ENCODE data around the gene EXOC6B.
A peak's percentile ranks its signal among the peaks of the same experiment; 100 is the strongest.

EXOC6B gene

DNA sequence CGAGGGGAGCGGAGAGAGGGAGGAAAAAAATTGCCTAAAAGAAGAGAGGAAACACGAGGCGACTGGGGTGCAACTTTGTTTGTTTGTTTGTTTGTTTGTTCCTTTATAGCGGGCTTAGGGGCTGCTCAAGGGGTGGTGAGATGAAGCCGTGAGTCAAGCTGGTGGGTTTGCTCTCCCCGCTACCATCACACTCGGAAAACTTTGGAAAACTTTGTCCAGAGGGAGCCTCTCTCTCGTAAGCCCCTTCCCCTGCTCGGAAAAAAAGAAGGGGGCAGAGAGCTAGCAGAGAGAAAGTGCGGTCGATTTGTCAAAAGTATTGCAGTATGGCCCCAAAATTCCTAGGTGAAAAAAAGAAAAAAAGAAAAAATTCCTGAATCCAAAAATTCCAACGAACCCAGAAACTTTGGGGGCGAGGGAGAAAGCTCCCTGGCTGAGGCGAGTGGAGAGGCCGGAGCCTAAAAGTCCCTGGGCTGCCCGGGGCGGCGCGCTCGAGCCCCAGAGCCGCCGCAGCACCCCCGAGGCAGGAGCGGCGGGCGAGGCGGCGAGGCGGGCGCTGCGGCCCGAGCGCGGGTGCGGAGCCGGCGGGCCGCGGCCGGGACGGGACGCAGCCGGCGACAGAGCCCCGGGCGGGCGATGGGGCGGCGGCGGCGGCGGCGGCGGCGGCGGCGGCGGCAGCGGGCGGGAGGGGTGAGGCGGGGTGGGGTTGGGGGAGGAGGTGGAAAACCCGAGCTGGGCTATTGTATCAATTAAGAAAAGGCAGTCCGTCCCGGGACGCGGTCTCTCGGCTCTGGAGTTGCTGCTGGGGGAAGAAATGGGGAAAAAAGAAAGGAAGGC lies 677.6 kb downstream of the EXOC6B start:
- Histone ChIP-seq H3K4me3 (ENCODE audit: low read depth, low read length) (peak overlapping the region; percentile 80), H3K27ac (ENCODE audit: low read depth, low read length) (no peak overlapping the region), H3K4me1 (ENCODE audit: control insufficient read depth, insufficient read depth, low read length, unreplicated experiment) (peaks cover 16% of the 10 kb centered on the region), H3K79me2 (ENCODE audit: control insufficient read depth, insufficient read depth, low read length, unreplicated experiment) (no peaks in the 10 kb centered on the region), H2AFZ (ENCODE audit: low read length, unreplicated experiment) (no peak overlapping the region), H3K27me3 (ENCODE audit: insufficient read depth, low read length) (peaks cover 69% of the 10 kb centered on the region), H3K36me3 (ENCODE audit: insufficient read depth, low read length) (no peaks in the 10 kb centered on the region)

DNA sequence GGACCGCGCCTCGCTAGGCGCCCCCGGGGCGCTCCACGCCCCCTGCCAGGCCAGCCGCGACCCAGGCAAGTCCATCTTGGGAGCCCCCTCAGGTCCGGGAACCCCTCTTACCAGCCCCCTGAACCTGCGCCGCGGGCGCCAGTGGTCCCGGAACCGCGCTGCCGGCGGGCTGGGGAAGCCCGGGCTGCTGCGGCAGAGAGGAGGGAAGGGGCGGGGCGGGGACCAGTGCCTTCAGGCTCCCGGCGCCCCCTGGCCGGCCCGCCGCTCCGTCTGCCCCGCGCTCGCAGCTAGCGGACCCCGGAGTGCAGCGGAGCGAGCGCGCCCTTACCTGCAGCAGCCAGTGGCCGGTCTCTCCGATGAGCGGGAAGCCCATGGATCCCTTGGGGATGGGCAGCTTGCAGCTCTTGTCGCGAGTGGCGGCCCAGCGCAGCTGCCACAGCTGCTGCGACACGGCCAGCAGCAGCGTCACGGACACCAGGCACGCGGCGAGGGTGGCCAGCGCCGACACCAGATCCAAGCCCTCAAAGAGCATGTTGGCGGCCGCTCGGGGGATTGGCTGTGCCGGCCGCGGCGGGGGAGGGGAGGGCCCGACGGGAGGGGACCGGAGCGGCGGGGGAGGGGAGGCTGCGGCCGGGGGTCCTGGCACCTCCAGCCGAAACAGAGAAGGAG lies 678.4 kb downstream of the EXOC6B start, which contains the start of gene CYP26B1:
CYP26B1 (minus strand) TSS at position 560 of the 669 bp plus-strand sequence; CDS start at position 532, 28 bp downstream.
- H3K4me3 ChIP-seq (ENCODE audit: low read depth, low read length) = peak within 1 kb of the TSS; percentile 80
- no peaks in the 10 kb centered on the region for H3K36me3 ChIP-seq (ENCODE audit: insufficient read depth, low read length)
- peaks cover 72% of the 10 kb centered on the region for H3K27me3 ChIP-seq (ENCODE audit: insufficient read depth, low read length)
- H3K79me2 ChIP-seq (ENCODE audit: control insufficient read depth, insufficient read depth, low read length, unreplicated experiment) = no peaks in the 10 kb centered on the region
- H3K4me1 ChIP-seq (ENCODE audit: control insufficient read depth, insufficient read depth, low read length, unreplicated experiment) = peaks cover 16% of the 10 kb centered on the region
- H3K27ac ChIP-seq (ENCODE audit: low read depth, low read length) = no peak within 1 kb of the TSS
- H2AFZ ChIP-seq (ENCODE audit: low read length, unreplicated experiment) = no peak within 1 kb of the TSS

DNA sequence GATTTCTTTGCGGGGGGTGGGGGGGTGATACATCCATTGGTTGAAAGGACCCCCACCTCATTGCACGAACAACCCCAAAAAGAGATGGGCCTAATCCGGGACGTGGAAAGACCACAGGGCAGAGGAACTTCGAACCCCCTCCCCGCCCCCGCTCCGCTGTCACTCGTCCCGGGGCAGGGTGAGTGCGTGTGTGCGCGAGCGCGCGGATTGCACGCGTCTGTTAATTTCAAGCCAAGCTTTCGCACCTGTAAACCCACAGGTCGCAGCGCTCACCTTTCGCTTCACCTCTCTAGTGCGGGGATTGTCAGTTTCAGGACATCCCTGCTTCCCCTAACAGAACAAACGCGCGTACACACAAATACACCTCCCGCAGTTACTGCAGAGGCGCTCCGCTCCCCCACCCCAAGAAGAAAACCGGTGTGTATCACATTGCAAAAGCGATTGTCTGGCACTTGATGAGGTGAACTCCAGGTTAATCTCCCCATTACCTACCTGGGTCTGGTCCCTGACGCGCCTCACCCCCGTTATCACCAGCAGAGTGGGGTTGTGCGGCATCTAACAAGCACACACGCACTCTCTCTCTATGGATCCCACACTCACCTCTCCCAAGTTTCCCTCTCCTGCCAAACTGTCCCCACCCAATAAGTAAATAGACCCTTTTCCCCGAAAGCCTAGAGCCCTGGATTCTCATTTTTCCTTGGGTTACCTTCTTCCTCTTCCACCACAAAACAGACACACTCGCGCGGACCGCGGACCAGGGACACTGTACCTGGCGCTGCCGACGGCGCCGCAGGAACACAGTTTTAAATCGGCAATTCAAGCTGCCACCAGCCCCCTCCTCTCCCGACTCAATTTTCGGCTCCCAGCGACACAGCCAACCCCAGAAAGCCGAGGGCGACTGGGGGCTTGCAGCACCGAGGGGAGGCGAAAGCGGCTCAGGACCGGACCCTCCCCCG lies 679.2 kb downstream of the EXOC6B start:
- Histone ChIP-seq H3K79me2 (ENCODE audit: control insufficient read depth, insufficient read depth, low read length, unreplicated experiment) (no peaks in the 10 kb centered on the region), H3K36me3 (ENCODE audit: insufficient read depth, low read length) (no peaks in the 10 kb centered on the region), H3K27me3 (ENCODE audit: insufficient read depth, low read length) (peaks cover 72% of the 10 kb centered on the region), H3K4me3 (ENCODE audit: low read depth, low read length) (peak overlapping the region; percentile 60; the same call in 1 of the 2 replicates), H3K27ac (ENCODE audit: low read depth, low read length) (no peak overlapping the region), H2AFZ (ENCODE audit: low read length, unreplicated experiment) (no peak overlapping the region), H3K4me1 (ENCODE audit: control insufficient read depth, insufficient read depth, low read length, unreplicated experiment) (peaks cover 16% of the 10 kb centered on the region)

DNA sequence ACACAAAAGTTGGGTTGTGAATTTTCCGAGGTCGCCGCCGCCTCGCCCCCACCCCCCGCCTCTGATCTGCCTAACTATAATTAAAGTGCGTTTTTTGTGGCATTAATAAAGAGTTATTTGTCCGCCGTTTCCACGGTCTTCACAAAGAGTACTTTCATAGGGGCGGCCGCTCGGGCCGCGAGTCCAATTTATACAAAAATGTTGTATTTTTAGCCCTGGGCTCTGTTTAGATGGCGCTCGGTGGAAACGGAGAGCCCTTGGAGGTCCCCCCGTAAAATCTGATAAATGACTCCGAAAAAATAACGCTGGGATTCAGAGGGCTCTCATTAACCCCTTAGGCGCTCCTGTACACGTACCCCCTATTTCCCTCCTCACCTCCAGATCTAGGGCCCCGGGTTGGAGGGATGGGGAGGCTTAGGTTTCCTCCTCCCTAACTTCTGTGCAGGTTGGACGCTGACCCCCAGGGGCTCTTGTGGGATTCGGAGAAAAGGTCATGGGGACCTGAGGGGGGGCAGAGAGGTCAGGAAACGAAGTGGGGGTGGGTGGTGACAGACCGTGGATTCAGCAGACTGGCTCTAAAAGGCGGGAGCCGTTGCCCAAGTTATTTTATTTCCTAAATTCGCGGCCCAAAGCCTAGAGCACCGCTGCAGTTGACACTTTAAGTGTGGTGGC lies 680.0 kb downstream of the EXOC6B start:
- Histone ChIP-seq H3K27me3 (ENCODE audit: insufficient read depth, low read length) (peaks cover 67% of the 10 kb centered on the region), H3K4me1 (ENCODE audit: control insufficient read depth, insufficient read depth, low read length, unreplicated experiment) (peaks cover 16% of the 10 kb centered on the region), H3K79me2 (ENCODE audit: control insufficient read depth, insufficient read depth, low read length, unreplicated experiment) (no peaks in the 10 kb centered on the region), H2AFZ (ENCODE audit: low read length, unreplicated experiment) (no peak overlapping the region), H3K4me3 (ENCODE audit: low read depth, low read length) (peak overlapping the region; percentile 59), H3K36me3 (ENCODE audit: insufficient read depth, low read length) (no peaks in the 10 kb centered on the region), H3K27ac (ENCODE audit: low read depth, low read length) (no peak overlapping the region)

DNA sequence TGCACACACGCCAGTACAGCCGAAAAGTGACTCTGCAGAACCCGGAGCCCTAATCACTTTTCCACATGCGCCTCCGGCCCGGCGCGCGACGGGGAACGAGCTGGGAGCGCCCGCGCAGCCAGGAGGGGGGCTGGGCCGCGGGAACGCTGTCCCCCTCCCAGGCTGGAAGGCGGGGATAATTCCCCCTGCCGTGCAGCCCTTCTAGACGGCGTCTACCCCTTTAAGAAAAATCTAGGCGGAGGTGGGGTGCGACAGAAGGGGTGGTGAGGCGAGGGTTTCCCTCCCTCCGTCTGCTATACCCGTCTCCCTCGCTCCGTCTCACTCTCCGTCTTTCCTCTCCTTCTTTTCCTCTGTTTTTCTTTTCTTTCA lies 680.6 kb downstream of the EXOC6B start:
- no peak overlapping the region for H2AFZ ChIP-seq (ENCODE audit: low read length, unreplicated experiment)
- H3K4me3 ChIP-seq (ENCODE audit: low read depth, low read length) = peak overlapping the region; percentile 59

DNA sequence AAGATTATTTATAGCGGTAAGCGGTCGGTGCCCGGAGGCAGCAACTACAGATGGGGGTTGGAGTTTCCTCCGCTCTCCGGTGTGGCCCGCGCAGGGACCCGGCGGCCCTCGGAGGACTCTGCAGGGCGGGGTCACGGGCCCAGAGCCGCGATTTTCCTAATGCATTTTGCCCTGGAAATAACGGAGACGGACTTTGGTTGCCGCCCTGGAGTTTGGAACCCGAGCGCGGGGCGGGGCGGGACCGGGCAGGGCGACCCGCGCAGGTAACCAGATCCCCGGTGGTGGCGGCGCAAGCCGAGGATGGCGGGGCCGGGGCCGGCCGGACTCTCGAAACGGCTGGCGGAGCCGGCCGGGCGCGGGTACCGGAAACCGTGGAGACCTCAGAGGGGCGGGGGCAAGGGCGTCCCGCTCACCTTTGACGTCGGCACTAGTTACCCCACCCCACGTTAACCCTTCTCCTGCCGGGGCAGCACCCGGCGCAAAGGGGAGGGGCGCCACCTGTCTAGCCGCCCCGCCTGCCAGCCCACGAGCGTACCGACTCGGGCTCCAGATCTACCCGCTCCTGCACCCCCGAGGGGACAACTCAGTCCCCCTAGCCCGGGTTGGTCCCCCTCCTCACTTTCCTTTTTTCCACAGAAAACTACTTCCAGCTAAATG lies 681.1 kb downstream of the EXOC6B start:
- H3K27ac ChIP-seq (ENCODE audit: low read depth, low read length) = no peak overlapping the region
- no peak overlapping the region for H2AFZ ChIP-seq (ENCODE audit: low read length, unreplicated experiment)
- peak overlapping the region; percentile 59 for H3K4me3 ChIP-seq (ENCODE audit: low read depth, low read length)
- no peaks in the 10 kb centered on the region for H3K36me3 ChIP-seq (ENCODE audit: insufficient read depth, low read length)
- H3K4me1 ChIP-seq (ENCODE audit: control insufficient read depth, insufficient read depth, low read length, unreplicated experiment) = peaks cover 11% of the 10 kb centered on the region
- peaks cover 59% of the 10 kb centered on the region for H3K27me3 ChIP-seq (ENCODE audit: insufficient read depth, low read length)
- no peaks in the 10 kb centered on the region for H3K79me2 ChIP-seq (ENCODE audit: control insufficient read depth, insufficient read depth, low read length, unreplicated experiment)

More for the DNA sequence above, 680.6 kb downstream of the EXOC6B start:
- no peak overlapping the region for H3K27ac ChIP-seq (ENCODE audit: low read depth, low read length)
- peaks cover 16% of the 10 kb centered on the region for H3K4me1 ChIP-seq (ENCODE audit: control insufficient read depth, insufficient read depth, low read length, unreplicated experiment)
- peaks cover 64% of the 10 kb centered on the region for H3K27me3 ChIP-seq (ENCODE audit: insufficient read depth, low read length)
- no peaks in the 10 kb centered on the region for H3K79me2 ChIP-seq (ENCODE audit: control insufficient read depth, insufficient read depth, low read length, unreplicated experiment)
- H3K36me3 ChIP-seq (ENCODE audit: insufficient read depth, low read length) = no peaks in the 10 kb centered on the region

DNA sequence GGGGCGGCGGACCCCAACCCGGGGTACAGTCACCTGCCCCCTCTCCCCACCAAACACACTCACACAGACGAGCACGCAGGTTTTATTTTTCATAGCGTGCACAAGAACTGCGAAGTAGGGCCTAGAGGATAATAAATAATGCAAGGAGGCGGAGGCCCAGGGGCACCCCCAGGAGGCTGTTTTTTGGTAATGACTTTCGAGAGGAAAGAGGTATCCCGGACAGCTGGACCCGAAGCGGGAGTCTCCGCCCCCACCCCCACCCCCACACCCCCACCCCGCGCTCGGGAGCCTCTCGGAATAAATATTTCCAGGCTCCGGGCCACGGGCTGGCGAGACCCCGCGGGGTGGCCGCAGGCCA lies 681.6 kb downstream of the EXOC6B start:
- H3K27ac ChIP-seq (ENCODE audit: low read depth, low read length) = no peak overlapping the region
- no peak overlapping the region for H2AFZ ChIP-seq (ENCODE audit: low read length, unreplicated experiment)
- no peaks in the 10 kb centered on the region for H3K36me3 ChIP-seq (ENCODE audit: insufficient read depth, low read length)
- H3K79me2 ChIP-seq (ENCODE audit: control insufficient read depth, insufficient read depth, low read length, unreplicated experiment) = no peaks in the 10 kb centered on the region
- H3K4me3 ChIP-seq (ENCODE audit: low read depth, low read length) = no peak overlapping the region
- peaks cover 54% of the 10 kb centered on the region for H3K27me3 ChIP-seq (ENCODE audit: insufficient read depth, low read length)
- H3K4me1 ChIP-seq (ENCODE audit: control insufficient read depth, insufficient read depth, low read length, unreplicated experiment) = peaks cover 6% of the 10 kb centered on the region

DNA sequence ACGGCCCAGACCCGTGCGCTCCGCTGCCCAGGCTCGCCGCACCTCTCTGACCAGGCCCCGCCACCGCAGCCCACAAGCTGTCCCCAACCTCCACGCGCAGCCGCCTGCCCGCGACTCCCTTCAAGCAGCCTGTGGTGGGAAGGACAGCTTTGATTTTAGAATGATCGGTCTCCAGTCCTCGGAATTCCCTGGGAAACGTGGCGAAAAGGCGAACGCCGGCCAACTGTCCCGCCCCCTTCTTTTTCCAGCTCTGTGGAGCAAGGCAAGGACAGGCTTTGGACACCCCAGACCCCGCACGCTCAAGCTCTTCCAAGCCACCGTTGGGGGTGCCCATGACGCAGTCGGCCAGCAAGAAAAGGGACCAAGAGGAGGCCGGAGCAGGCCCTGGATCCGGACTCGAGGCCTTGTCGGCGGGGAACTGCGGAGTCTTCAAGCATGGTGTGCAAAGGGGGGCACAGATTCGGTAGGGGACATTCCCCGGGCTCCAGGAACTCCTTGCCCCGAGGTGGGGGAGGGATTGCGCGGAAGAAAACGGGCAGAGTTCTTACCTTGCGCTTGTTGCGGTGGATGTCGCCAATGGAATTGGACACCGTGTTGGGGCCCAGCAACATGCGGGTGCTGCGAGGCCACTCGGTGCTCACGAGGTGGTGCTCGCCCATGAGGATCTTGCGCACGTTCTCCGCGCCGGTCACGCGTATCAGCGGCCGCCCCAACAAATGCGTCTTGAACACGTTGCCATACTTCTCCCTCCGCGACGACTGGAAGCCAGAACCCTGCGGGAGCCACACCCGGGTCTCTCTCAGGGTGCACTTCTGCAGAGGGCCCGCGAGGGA lies 682.2 kb downstream of the EXOC6B start:
- H3K79me2 ChIP-seq (ENCODE audit: control insufficient read depth, insufficient read depth, low read length, unreplicated experiment) = no peaks in the 10 kb centered on the region
- H3K4me1 ChIP-seq (ENCODE audit: control insufficient read depth, insufficient read depth, low read length, unreplicated experiment) = peaks cover 5% of the 10 kb centered on the region
- H3K27me3 ChIP-seq (ENCODE audit: insufficient read depth, low read length) = peaks cover 51% of the 10 kb centered on the region
- H3K36me3 ChIP-seq (ENCODE audit: insufficient read depth, low read length) = no peaks in the 10 kb centered on the region
- H3K4me3 ChIP-seq (ENCODE audit: low read depth, low read length) = no peak overlapping the region
- H2AFZ ChIP-seq (ENCODE audit: low read length, unreplicated experiment) = no peak overlapping the region
- no peak overlapping the region for H3K27ac ChIP-seq (ENCODE audit: low read depth, low read length)
